ENCODE measurements around the gene C20orf202.
A peak's percentile ranks its signal among the peaks of the same experiment; 100 is the strongest.

The C20orf202 gene

DNA sequence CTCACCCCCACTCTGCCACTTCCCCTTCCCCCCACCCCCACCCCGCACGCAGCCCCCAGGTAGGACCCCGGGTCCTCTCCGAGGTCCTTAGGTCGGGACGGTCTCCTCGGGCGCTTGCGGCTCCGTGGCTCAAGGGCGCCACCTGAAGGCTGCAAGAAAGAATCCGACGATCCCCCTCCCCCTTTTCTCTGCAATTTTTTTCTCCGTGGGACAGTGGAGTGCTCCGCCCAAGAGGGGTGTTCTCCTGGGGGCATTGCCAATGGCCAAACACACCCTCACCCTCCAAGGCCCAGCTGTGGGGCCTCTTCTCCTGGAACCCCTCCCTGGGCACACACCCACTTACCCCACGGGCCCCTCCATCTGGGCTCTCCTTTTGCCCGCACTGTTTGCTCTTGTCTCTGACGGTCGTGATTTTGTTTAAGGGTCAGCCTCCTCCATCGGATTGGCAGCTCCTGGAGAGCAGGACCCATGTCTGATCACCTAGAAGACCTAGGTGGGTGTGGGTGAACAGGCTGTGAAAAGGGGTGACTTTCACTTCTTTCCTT, 17.4 kb upstream of the C20orf202 start:
- Histone ChIP-seq H3K27ac (ENCODE audit: low read depth, low read length, poor library complexity, severe bottlenecking) (no peak overlapping the region), H3K9me2 (ENCODE audit: low read depth, low read length) (no peaks in the 10 kb centered on the region), H3K9me3 (ENCODE audit: low read length) (no peaks in the 10 kb centered on the region), H2AFZ (ENCODE audit: low read length) (no peak overlapping the region), H3K4me3 (ENCODE audit: low read depth, low read length, poor library complexity, severe bottlenecking) (peak overlapping the region; percentile 27), H3K36me3 (ENCODE audit: insufficient read depth, low read length) (no peaks in the 10 kb centered on the region), H4K20me1 (ENCODE audit: insufficient read depth, low read length) (no peaks in the 10 kb centered on the region), H3K4me1 (ENCODE audit: insufficient read depth, low read length, severe bottlenecking) (no peaks in the 10 kb centered on the region), H3K9ac (ENCODE audit: low read length) (no peak overlapping the region), H3F3A (ENCODE audit: insufficient read depth, low read length) (no peaks in the 10 kb centered on the region), H3K79me2 (ENCODE audit: insufficient read depth, low read length) (no peaks in the 10 kb centered on the region), H3K4me2 (ENCODE audit: low read length) (peak overlapping the region; percentile 48; the same call in 1 of the 2 replicates), H3K27me3 (ENCODE audit: insufficient read depth, low read length) (no peaks in the 10 kb centered on the region)
- TF ChIP-seq, protein P1, sequence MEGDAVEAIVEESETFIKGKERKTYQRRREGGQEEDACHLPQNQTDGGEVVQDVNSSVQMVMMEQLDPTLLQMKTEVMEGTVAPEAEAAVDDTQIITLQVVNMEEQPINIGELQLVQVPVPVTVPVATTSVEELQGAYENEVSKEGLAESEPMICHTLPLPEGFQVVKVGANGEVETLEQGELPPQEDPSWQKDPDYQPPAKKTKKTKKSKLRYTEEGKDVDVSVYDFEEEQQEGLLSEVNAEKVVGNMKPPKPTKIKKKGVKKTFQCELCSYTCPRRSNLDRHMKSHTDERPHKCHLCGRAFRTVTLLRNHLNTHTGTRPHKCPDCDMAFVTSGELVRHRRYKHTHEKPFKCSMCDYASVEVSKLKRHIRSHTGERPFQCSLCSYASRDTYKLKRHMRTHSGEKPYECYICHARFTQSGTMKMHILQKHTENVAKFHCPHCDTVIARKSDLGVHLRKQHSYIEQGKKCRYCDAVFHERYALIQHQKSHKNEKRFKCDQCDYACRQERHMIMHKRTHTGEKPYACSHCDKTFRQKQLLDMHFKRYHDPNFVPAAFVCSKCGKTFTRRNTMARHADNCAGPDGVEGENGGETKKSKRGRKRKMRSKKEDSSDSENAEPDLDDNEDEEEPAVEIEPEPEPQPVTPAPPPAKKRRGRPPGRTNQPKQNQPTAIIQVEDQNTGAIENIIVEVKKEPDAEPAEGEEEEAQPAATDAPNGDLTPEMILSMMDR (IDR thresholded peaks at IDR 0.05; ENCODE audit: low read length), result peak; percentile 68
- no peak for TF ChIP-seq EZH2 (IDR thresholded peaks at IDR 0.05; ENCODE audit: borderline replicate concordance, low read length)

DNA sequence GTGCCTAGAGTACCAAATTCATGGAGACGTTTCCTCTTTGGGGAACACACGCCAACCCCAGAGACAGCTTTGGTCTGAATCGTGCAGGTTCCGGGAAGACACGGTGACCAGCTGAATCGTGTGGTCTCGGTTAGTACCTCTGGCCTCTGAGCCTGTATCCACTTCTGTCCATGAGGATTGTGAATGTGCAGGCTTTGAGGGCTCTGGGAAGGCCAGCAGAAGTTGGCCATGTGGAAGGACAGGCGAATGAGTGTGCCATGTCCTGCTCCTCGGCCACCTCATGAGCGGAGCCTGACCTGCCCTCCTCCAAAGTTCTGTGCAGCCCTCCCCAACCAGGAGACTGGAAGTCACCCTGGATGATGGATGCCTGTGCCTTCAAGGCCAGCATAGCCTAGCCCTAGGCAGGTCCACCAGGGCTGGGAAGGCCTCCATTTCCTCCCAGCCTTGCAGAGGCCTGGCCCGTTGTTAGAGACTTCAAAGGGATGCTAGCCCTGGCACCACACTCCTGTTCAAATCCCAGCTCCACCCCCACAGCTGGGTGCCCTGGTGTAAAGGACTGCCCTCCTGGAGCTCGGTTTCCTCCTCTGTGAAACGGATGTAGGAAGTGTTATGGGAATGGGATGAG, 16.8 kb upstream of the C20orf202 start:
- no peaks in the 10 kb centered on the region for H3F3A ChIP-seq (ENCODE audit: insufficient read depth, low read length)
- no peak overlapping the region for H3K9ac ChIP-seq (ENCODE audit: low read length)
- no peaks in the 10 kb centered on the region for H3K9me3 ChIP-seq (ENCODE audit: low read length)
- no peaks in the 10 kb centered on the region for H3K27me3 ChIP-seq (ENCODE audit: insufficient read depth, low read length)
- no peaks in the 10 kb centered on the region for H3K4me1 ChIP-seq (ENCODE audit: insufficient read depth, low read length, severe bottlenecking)
- TF ChIP-seq, protein P1 (IDR thresholded peaks at IDR 0.05; ENCODE audit: low read length), result no peak
- no peak for TF ChIP-seq EZH2 (IDR thresholded peaks at IDR 0.05; ENCODE audit: borderline replicate concordance, low read length)
- H3K9me2 ChIP-seq (ENCODE audit: low read depth, low read length), result no peaks in the 10 kb centered on the region
- no peak overlapping the region for H3K4me3 ChIP-seq (ENCODE audit: low read depth, low read length, poor library complexity, severe bottlenecking)
- H3K4me2 ChIP-seq (ENCODE audit: low read length), result no peak overlapping the region
- no peaks in the 10 kb centered on the region for H4K20me1 ChIP-seq (ENCODE audit: insufficient read depth, low read length)
- H3K36me3 ChIP-seq (ENCODE audit: insufficient read depth, low read length), result no peaks in the 10 kb centered on the region
- no peak overlapping the region for H2AFZ ChIP-seq (ENCODE audit: low read length)
- no peak overlapping the region for H3K27ac ChIP-seq (ENCODE audit: low read depth, low read length, poor library complexity, severe bottlenecking)
- H3K79me2 ChIP-seq (ENCODE audit: insufficient read depth, low read length), result no peaks in the 10 kb centered on the region

DNA sequence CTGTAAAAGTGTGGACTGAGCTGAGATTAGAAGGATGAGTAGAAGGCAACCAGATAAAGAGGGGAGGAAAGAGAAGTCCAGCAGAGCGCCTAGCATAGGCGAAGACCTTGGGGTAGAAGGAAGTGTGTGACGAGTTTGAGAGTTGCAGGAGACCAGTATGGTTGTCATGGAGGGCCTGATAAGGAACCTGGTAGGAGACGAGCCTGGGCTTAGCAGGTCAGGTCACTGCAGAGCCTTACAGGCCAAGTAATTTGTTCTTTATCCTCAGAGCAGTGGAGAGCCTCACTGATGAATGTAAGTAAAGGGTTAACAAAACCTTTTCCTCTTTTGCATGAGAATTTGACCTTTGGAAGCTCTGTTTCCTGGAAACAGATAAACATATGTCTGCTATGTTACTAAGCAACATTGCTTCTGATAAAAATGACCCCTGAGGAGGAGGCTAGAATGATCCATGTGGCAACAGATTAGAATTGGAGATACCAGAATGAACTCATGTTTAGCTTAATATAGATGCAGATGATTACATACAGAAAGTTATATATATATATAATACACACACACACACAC, 15.6 kb upstream of the C20orf202 start:
- Histone ChIP-seq H3K4me1 (ENCODE audit: insufficient read depth, low read length, severe bottlenecking) (no peaks in the 10 kb centered on the region), H3K27ac (ENCODE audit: low read depth, low read length, poor library complexity, severe bottlenecking) (no peak overlapping the region), H3K4me2 (ENCODE audit: low read length) (no peak overlapping the region)

More for the DNA sequence above, 15.6 kb upstream of the C20orf202 start:
- H3K9ac ChIP-seq (ENCODE audit: low read length), result no peak overlapping the region
- H3K4me3 ChIP-seq (ENCODE audit: low read depth, low read length, poor library complexity, severe bottlenecking), result no peak overlapping the region
- no peaks in the 10 kb centered on the region for H3K9me2 ChIP-seq (ENCODE audit: low read depth, low read length)
- no peaks in the 10 kb centered on the region for H3K36me3 ChIP-seq (ENCODE audit: insufficient read depth, low read length)
- H3K9me3 ChIP-seq (ENCODE audit: low read length), result no peaks in the 10 kb centered on the region
- no peaks in the 10 kb centered on the region for H3F3A ChIP-seq (ENCODE audit: insufficient read depth, low read length)
- TF ChIP-seq, protein P1 (IDR thresholded peaks at IDR 0.05; ENCODE audit: low read length), result no peak
- no peak for TF ChIP-seq EZH2 (IDR thresholded peaks at IDR 0.05; ENCODE audit: borderline replicate concordance, low read length)
- no peaks in the 10 kb centered on the region for H3K27me3 ChIP-seq (ENCODE audit: insufficient read depth, low read length)
- H4K20me1 ChIP-seq (ENCODE audit: insufficient read depth, low read length), result no peaks in the 10 kb centered on the region
- no peaks in the 10 kb centered on the region for H3K79me2 ChIP-seq (ENCODE audit: insufficient read depth, low read length)
- H2AFZ ChIP-seq (ENCODE audit: low read length), result no peak overlapping the region
